Measurements from ENCODE around the gene MAPK13. TPM values are rescaled to one million over a fixed set of nuclear protein-coding genes. Genes with fewer than 3 reads are reported as not detected.

MAPK13 gene
- total and polyA plus RNA-seq, 4 donors: 2.8 to 9.8 (median 4.6) TPM

- Histone ChIP-seq H3K27ac (ENCODE audit: low read depth, low read length) (no peak overlapping the region), H3K4me1 (ENCODE audit: control insufficient read depth, insufficient read depth, low read length) (no peaks in the 10 kb centered on the region), H3K9me3 (ENCODE audit: control insufficient read depth, insufficient read depth, low read length) (no peaks in the 10 kb centered on the region), H3K27me3 (ENCODE audit: control insufficient read depth, insufficient read depth, low read length) (no peaks in the 10 kb centered on the region), H3K36me3 (ENCODE audit: control insufficient read depth, insufficient read depth, low read length) (peaks cover 11% of the 10 kb centered on the region), H3K4me3 (ENCODE audit: low read depth, low read length) (no peak overlapping the region)
- DNase-seq (ENCODE audit: low read depth in 4 of 6, low spot score in 6 of 6): no peak
- 55% methylated on average over 2 of the region's 2 CpGs for WGBS (ENCODE audit: insufficient coverage)
Observed at GRCh38 chr6:36113703-36114102, 16.6 kb upstream of the MAPK13 start.

DNA sequence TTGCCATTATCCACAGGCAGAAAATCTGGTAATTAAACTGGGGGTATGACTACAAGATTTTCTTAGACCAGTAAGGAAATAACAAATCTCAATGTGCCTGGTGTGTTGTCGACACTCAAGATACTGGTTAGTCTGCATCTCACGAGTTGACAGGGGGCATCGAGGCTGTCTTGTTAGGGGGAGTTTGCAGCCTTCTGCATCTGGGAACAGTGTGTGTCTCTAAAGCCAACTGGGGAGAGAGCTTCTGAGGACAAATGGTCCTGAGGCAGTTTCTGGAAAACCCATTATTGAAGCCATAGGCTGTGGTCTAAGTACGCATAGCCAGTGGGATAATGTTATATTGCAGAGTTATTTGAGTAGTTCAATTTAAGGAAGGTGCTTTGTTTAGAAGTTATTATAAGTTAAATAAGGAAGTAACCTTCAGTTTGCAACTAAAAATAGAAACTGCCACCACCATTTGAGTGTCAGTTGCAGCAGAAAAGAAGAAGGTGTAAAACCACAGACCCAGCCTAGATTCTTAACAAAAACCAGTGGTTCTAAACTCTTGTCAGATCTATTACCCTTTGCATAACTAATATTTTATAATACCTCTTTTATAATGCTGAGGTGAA is 15.4 kb upstream of the MAPK13 start:
- H3K36me3 ChIP-seq (ENCODE audit: control insufficient read depth, insufficient read depth, low read length): peaks cover 6% of the 10 kb centered on the region
- no peak overlapping the region for H3K27ac ChIP-seq (ENCODE audit: low read depth, low read length)
- no peak overlapping the region for H3K4me3 ChIP-seq (ENCODE audit: low read depth, low read length)
- H3K9me3 ChIP-seq (ENCODE audit: control insufficient read depth, insufficient read depth, low read length): no peaks in the 10 kb centered on the region
- H3K27me3 ChIP-seq (ENCODE audit: control insufficient read depth, insufficient read depth, low read length): no peaks in the 10 kb centered on the region
- no peak for DNase-seq (ENCODE audit: low read depth in 4 of 6, low spot score in 6 of 6)
- H3K4me1 ChIP-seq (ENCODE audit: control insufficient read depth, insufficient read depth, low read length): no peaks in the 10 kb centered on the region
- 81% methylated on average over 4 of the region's 4 CpGs for WGBS (ENCODE audit: insufficient coverage)

- H3K27ac ChIP-seq (ENCODE audit: low read depth, low read length): no peak overlapping the region
- DNase-seq (ENCODE audit: low read depth in 4 of 6, low spot score in 6 of 6): no peak
- H3K27me3 ChIP-seq (ENCODE audit: control insufficient read depth, insufficient read depth, low read length): no peaks in the 10 kb centered on the region
- no peaks in the 10 kb centered on the region for H3K9me3 ChIP-seq (ENCODE audit: control insufficient read depth, insufficient read depth, low read length)
- peaks cover 6% of the 10 kb centered on the region for H3K36me3 ChIP-seq (ENCODE audit: control insufficient read depth, insufficient read depth, low read length)
- WGBS (ENCODE audit: insufficient coverage): 95% methylated on average over 7 of the region's 10 CpGs
- no peaks in the 10 kb centered on the region for H3K4me1 ChIP-seq (ENCODE audit: control insufficient read depth, insufficient read depth, low read length)
- no peak overlapping the region for H3K4me3 ChIP-seq (ENCODE audit: low read depth, low read length)
Observed at GRCh38 chr6:36115412-36115811, 14.9 kb upstream of the MAPK13 start.

- H3K9me3 ChIP-seq (ENCODE audit: control insufficient read depth, insufficient read depth, low read length): no peaks in the 10 kb centered on the region
- H3K4me3 ChIP-seq (ENCODE audit: low read depth, low read length): no peak overlapping the region
- no peaks in the 10 kb centered on the region for H3K27me3 ChIP-seq (ENCODE audit: control insufficient read depth, insufficient read depth, low read length)
- peaks cover 4% of the 10 kb centered on the region for H3K4me1 ChIP-seq (ENCODE audit: control insufficient read depth, insufficient read depth, low read length)
- no peak overlapping the region for H3K27ac ChIP-seq (ENCODE audit: low read depth, low read length)
- no peak for DNase-seq (ENCODE audit: low read depth in 4 of 6, low spot score in 6 of 6)
- peaks cover 6% of the 10 kb centered on the region for H3K36me3 ChIP-seq (ENCODE audit: control insufficient read depth, insufficient read depth, low read length)
- WGBS (ENCODE audit: insufficient coverage): 100% methylated on average over 1 of the region's 3 CpGs
Observed at GRCh38 chr6:36116066-36116864, 14.0 kb upstream of the MAPK13 start.

DNA sequence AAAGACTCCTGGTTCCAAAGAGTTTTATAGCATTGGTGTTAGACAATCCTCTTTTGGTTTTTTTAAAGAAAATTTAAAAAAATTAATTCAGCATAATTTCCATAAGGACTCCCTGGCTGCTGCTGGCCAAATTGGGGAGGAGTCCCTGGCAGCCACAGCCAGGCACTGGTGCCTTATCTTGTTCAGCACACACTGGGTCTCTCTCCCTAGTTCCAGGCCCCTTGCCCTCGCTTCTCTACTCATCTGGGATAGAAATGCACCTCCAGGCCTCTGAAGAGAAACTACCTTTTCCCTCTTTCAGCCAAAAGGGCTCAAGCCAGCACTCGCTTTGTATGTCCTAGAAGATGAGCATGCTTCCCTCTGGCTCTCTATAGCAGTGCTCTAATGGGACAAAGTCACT is 13.4 kb upstream of the MAPK13 start:
- Histone ChIP-seq H3K4me3 (ENCODE audit: low read depth, low read length) (no peak overlapping the region), H3K4me1 (ENCODE audit: control insufficient read depth, insufficient read depth, low read length) (peaks cover 6% of the 10 kb centered on the region), H3K27ac (ENCODE audit: low read depth, low read length) (no peak overlapping the region), H3K36me3 (ENCODE audit: control insufficient read depth, insufficient read depth, low read length) (peaks cover under 1% of the 10 kb centered on the region), H3K27me3 (ENCODE audit: control insufficient read depth, insufficient read depth, low read length) (no peaks in the 10 kb centered on the region), H3K9me3 (ENCODE audit: control insufficient read depth, insufficient read depth, low read length) (no peaks in the 10 kb centered on the region)
- 93% methylated on average over 2 of the region's 2 CpGs for WGBS (ENCODE audit: insufficient coverage)
- no peak for DNase-seq (ENCODE audit: low read depth in 4 of 6, low spot score in 6 of 6)

DNA sequence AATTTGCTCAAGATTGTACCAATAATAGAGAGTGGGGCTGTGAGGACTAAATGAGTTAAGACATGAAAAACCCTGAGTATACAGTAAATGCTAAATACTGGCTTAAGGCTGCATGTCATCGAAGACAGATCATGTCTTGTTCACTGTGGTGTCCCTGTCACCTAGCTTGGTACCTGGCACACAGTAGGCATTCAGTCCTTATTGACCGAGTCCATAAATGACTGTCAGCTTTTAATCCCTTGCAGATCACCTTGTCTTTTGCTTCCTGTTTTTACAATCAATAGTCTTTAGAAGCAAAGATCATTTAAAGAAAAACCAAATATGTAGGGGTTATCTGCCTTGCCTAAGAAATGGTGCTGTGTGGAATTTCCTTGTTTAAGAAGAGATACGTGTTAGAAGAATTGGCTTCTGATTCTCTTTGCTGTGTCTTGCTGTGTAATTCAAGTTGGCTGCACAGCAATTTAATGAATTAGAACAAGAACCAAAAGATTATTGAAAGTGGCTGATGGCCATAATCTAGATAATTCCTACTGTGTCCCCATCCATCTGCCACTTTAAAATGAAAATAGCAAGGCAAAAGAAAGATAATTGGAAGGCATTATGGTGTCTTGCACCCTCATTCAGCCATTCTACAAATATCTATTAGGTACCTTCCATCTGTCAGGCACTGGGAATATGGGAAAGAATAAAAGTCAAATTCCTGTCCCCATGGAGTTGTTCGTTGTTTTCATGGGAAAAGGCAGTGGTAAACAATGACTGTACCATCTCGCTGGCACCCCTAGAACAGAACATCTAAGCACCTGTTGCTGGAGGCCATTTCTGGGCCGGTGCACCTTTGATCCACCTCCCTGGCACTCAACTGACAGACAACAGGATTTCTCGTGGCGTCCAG is 12.4 kb upstream of the MAPK13 start:
- Histone ChIP-seq H3K4me1 (ENCODE audit: control insufficient read depth, insufficient read depth, low read length) (peaks cover 6% of the 10 kb centered on the region), H3K27ac (ENCODE audit: low read depth, low read length) (no peak overlapping the region), H3K9me3 (ENCODE audit: control insufficient read depth, insufficient read depth, low read length) (no peaks in the 10 kb centered on the region), H3K4me3 (ENCODE audit: low read depth, low read length) (no peak overlapping the region), H3K27me3 (ENCODE audit: control insufficient read depth, insufficient read depth, low read length) (no peaks in the 10 kb centered on the region), H3K36me3 (ENCODE audit: control insufficient read depth, insufficient read depth, low read length) (no peaks in the 10 kb centered on the region)
- WGBS (ENCODE audit: insufficient coverage): 77% methylated on average over 6 of the region's 8 CpGs
- no peak for DNase-seq (ENCODE audit: low read depth in 4 of 6, low spot score in 6 of 6)

DNA sequence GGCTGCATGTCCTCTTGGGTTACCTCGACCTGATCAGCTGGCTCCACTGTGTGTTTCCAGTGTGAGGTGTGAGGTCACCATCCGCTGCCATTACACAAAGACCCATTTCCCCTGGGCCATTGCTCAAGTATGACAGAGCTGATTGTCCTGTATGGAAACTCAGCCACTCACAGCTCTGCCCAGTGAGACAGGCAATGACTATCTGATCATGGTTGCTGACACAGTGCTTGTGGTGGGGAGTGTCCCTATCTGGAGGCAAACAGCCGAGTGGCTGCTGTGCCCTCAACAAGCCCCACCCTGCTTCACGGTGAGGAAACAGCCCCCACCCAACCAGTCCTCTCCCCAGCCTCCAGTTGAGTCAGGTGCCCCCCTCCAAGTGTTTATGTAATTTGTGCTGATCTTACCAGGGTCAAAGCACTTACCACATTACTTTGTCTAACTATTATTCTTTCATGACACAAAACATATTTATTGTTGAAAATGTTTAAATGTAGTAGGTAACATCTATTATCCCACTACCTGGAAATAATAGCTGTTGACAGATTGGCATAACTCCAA is 11.7 kb upstream of the MAPK13 start:
- Histone ChIP-seq H3K4me1 (ENCODE audit: control insufficient read depth, insufficient read depth, low read length) (peaks cover 6% of the 10 kb centered on the region), H3K36me3 (ENCODE audit: control insufficient read depth, insufficient read depth, low read length) (no peaks in the 10 kb centered on the region), H3K9me3 (ENCODE audit: control insufficient read depth, insufficient read depth, low read length) (no peaks in the 10 kb centered on the region), H3K27me3 (ENCODE audit: control insufficient read depth, insufficient read depth, low read length) (no peaks in the 10 kb centered on the region), H3K27ac (ENCODE audit: low read depth, low read length) (no peak overlapping the region), H3K4me3 (ENCODE audit: low read depth, low read length) (no peak overlapping the region)
- DNase-seq (ENCODE audit: low read depth in 4 of 6, low spot score in 6 of 6): no peak
- no CpG with 5 or more reads among the region's 4 CpGs for WGBS (ENCODE audit: insufficient coverage)

DNA sequence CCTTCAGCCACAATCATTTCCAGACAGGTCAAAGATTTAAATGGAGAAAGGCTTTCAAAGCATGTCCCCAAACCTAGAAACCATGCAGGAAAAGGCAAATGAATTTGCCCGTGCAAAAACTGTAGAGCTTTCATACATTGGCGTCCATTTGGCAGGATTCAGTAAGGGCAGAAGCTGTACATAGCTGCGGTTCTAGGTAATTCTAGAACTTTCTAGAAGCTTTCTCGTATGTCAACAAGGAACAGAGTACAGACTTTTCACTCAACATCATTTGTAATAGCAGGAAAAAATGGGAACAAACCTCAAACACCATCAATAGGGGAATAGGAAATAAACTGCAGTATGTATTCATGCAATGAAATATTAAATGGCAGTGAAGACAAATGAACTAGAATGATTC is 11.1 kb upstream of the MAPK13 start:
- no peak for DNase-seq (ENCODE audit: low read depth in 4 of 6, low spot score in 6 of 6)
- peaks cover 6% of the 10 kb centered on the region for H3K4me1 ChIP-seq (ENCODE audit: control insufficient read depth, insufficient read depth, low read length)
- H3K27me3 ChIP-seq (ENCODE audit: control insufficient read depth, insufficient read depth, low read length): no peaks in the 10 kb centered on the region
- H3K4me3 ChIP-seq (ENCODE audit: low read depth, low read length): no peak overlapping the region
- H3K9me3 ChIP-seq (ENCODE audit: control insufficient read depth, insufficient read depth, low read length): no peaks in the 10 kb centered on the region
- H3K36me3 ChIP-seq (ENCODE audit: control insufficient read depth, insufficient read depth, low read length): no peaks in the 10 kb centered on the region
- no peak overlapping the region for H3K27ac ChIP-seq (ENCODE audit: low read depth, low read length)
- 88% methylated on average over 3 of the region's 4 CpGs for WGBS (ENCODE audit: insufficient coverage)

DNA sequence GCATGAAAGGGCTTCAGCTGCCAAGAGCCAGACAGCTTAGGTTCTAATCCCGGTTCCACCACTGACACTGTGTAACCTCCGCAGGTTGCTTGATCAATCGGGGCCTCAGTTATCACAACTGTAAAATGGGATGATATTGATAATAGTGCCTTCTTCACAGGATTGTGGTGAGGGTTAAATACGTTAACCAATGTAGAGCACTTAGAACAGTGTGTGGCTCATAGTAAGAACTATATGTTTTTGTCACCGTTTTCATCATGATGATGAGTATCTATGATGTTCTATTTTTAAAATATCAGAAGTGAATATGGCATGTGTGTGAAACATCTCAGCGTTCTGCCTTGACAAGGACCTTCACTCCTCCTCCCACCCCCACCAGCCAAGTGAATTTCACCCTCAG is 10.3 kb upstream of the MAPK13 start:
- no peak for DNase-seq (ENCODE audit: low read depth in 4 of 6, low spot score in 6 of 6)
- peaks cover 6% of the 10 kb centered on the region for H3K4me1 ChIP-seq (ENCODE audit: control insufficient read depth, insufficient read depth, low read length)
- H3K9me3 ChIP-seq (ENCODE audit: control insufficient read depth, insufficient read depth, low read length): no peaks in the 10 kb centered on the region
- H3K4me3 ChIP-seq (ENCODE audit: low read depth, low read length): no peak overlapping the region
- H3K36me3 ChIP-seq (ENCODE audit: control insufficient read depth, insufficient read depth, low read length): no peaks in the 10 kb centered on the region
- no peaks in the 10 kb centered on the region for H3K27me3 ChIP-seq (ENCODE audit: control insufficient read depth, insufficient read depth, low read length)
- H3K27ac ChIP-seq (ENCODE audit: low read depth, low read length): no peak overlapping the region
- 96% methylated on average over 5 of the region's 6 CpGs for WGBS (ENCODE audit: insufficient coverage)

Data from spinal cord (tissue), 10 donors.